Lower lobe of right lung (tissue), 2 donors: Measurements from ENCODE around the gene CTTNBP2NL. TPM values are rescaled to one million over a fixed set of nuclear protein-coding genes. Genes with fewer than 3 reads are reported as not detected.
"Not testable (repeated sequence)": the region's sequence is repeated elsewhere in the genome, so short reads cannot be mapped to it uniquely, and the experiment has no call there.

Source experiments
- ATAC-seq, 2 donors: fragments of 200-7000 bp; cut with Tn5 transposase; one replicate each; pipeline ENCODE4 v1.9.1; 2020 to 2022; ENCODE audit warnings: mild to moderate bottlenecking in 2 of 2, moderate library complexity in 2 of 2
- DNase-seq: peaks from one replicate; pipeline ENCODE4 v3.0.0-alpha.2; 2020
- H3K27ac ChIP-seq: fragments of 200-600 bp; one replicate; pipeline ENCODE4 v1.8.0; 2022
- H3K27me3 ChIP-seq: fragments of 200-600 bp; one replicate; pipeline ENCODE4 v1.8.0; 2022; ENCODE audit warnings: low read depth
- H3K36me3 ChIP-seq: fragments of 200-600 bp; one replicate; pipeline ENCODE4 v1.8.0; 2022; ENCODE audit warnings: mild to moderate bottlenecking
- H3K4me1 ChIP-seq: fragments of 200-600 bp; one replicate; pipeline ENCODE4 v1.8.0; 2022
- H3K4me3 ChIP-seq: fragments of 200-600 bp; one replicate; pipeline ENCODE4 v1.8.0; 2022; ENCODE audit warnings: mild to moderate bottlenecking
- H3K9me3 ChIP-seq: fragments of 200-600 bp; one replicate; pipeline ENCODE4 v1.8.0; 2022
- intact Hi-C: fragments of 100-400 bp; cut with DNase I; formaldehyde crosslinking; loops from one replicate; pipeline ENCODE4 v1.11.0; 2022
- total RNA-seq: library from RNA; stranded (reverse); fragmentation: NEBNext Ultra II Directional; extraction: Animal tissue kit (Norgen Biotek cat#: 25700); gene quantifications from one replicate; pipeline ENCODE4 v1.2.1, GENCODE V29; 2021
- TF ChIP-seq, protein P1 (sequence below): fragments of 200-600 bp; IDR thresholded peaks from one replicate; pipeline ENCODE4 v1.8.0; 2022; ENCODE audit warnings: antibody characterized with exemption, mild to moderate bottlenecking
- donor health status: DM: no; HTN: yes; CAD: no; lungs with severe emphysema.

Gene CTTNBP2NL
- total RNA-seq, 1 donor from 2014 or later, result 56.3 TPM

DNA sequence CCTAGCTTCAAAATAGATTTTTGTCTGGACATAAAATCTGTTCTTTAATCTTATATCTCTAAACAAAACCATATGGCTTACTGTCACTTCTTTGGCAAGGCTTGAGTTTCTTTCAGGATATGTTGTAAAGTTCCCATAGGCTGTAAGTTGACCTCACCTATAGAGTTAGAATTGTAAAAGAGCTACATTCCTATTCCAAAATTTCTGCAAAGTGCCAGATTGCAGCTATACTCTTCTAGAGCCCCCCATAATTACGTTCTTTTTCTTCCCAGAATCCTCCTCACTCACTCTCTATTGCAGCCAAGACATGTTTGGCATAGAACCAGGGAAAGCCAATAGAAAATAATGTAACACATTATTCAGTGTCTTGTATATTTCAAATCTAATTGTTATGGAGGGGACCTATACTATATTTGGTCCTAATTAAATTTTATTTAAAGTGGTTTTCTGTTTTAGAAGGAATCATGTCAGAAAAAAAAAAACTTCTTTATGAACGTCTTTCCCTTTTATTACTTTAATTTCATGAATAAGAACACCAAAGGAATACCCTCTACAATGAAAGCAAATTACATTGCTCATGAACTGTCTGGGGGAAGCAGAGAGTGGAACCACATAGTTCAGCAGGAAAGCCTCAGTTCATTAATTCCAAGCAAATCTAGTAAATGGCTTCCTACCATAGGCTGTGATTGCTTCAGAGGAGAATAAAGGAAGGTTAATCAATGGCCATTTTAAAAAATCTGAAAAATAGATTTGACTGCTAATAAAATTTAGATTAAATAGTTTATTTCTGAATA, 22.3 kb downstream of the CTTNBP2NL start:
- Histone ChIP-seq H3K27me3 (no peaks in the 10 kb centered on the region), H3K27ac (no peak overlapping the region), H3K36me3 (peaks cover 45% of the 10 kb centered on the region), H3K4me1 (no peaks in the 10 kb centered on the region), H3K4me3 (no peak overlapping the region), H3K9me3 (no peaks in the 10 kb centered on the region)
- DNase-seq (no peak), ATAC-seq (no peak)
- intact Hi-C loops, result no loop called here
- TF ChIP-seq, protein P1, sequence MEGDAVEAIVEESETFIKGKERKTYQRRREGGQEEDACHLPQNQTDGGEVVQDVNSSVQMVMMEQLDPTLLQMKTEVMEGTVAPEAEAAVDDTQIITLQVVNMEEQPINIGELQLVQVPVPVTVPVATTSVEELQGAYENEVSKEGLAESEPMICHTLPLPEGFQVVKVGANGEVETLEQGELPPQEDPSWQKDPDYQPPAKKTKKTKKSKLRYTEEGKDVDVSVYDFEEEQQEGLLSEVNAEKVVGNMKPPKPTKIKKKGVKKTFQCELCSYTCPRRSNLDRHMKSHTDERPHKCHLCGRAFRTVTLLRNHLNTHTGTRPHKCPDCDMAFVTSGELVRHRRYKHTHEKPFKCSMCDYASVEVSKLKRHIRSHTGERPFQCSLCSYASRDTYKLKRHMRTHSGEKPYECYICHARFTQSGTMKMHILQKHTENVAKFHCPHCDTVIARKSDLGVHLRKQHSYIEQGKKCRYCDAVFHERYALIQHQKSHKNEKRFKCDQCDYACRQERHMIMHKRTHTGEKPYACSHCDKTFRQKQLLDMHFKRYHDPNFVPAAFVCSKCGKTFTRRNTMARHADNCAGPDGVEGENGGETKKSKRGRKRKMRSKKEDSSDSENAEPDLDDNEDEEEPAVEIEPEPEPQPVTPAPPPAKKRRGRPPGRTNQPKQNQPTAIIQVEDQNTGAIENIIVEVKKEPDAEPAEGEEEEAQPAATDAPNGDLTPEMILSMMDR, result no peak

- intact Hi-C loops, result no loop called here
Measured at GRCh38 chr1:112423207-112423606, 27.2 kb downstream of the CTTNBP2NL start.

DNA sequence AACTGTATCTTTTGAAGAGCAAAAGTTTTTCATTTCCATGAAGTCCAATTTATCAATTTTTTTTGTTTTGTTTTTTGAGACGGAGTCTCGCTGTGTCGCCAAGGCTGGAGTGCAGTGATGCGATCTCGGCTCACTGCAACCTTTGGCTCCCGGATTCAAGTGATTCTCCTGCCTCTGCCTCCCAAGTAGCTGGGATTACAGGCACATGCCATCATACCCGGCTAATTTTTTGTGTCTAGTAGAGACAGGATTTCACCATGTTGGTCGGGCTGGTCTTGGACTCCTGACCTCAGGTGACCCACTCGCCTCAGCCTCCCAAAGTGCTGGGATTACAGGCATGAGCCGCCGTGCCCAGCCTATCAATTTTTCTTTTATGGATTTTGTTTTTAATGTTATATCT, 27.7 kb downstream of the CTTNBP2NL start:
- H3K27ac ChIP-seq, H3K4me3 ChIP-seq, DNase-seq, intact Hi-C loops, ATAC-seq, H3K9me3 ChIP-seq, H3K4me1 ChIP-seq, H3K27me3 ChIP-seq: not testable (repeated sequence)
- peaks cover 15% of the 10 kb centered on the region for H3K36me3 ChIP-seq

More at GRCh38 chr1:112423207-112423606, 27.2 kb downstream of the CTTNBP2NL start:
- no peaks in the 10 kb centered on the region for H3K27me3 ChIP-seq
- no peak overlapping the region for H3K4me3 ChIP-seq
- H3K36me3 ChIP-seq, result peaks cover 15% of the 10 kb centered on the region
- ATAC-seq (no peak), DNase-seq (no peak)
- TF ChIP-seq, protein P1, result no peak
- no peaks in the 10 kb centered on the region for H3K9me3 ChIP-seq
- H3K27ac ChIP-seq, result no peak overlapping the region
- no peaks in the 10 kb centered on the region for H3K4me1 ChIP-seq

- Histone ChIP-seq H3K27me3 (no peaks in the 10 kb centered on the region), H3K4me1 (peaks cover 41% of the 10 kb centered on the region), H3K27ac (peak overlapping the region; percentile 32), H3K36me3 (peaks cover 5% of the 10 kb centered on the region), H3K9me3 (no peaks in the 10 kb centered on the region), H3K4me3 (no peak overlapping the region)
- no peak for DNase-seq
- TF ChIP-seq, protein P1, result no peak
- intact Hi-C loops, result no loop called here
- peak in 1 of 2 donors; percentile 44 for ATAC-seq
Measured at GRCh38 chr1:112429749-112430148, 33.7 kb downstream of the CTTNBP2NL start.

- Histone ChIP-seq H3K27ac (peak overlapping the region; percentile 32), H3K4me1 (peaks cover 47% of the 10 kb centered on the region), H3K27me3 (no peaks in the 10 kb centered on the region), H3K9me3 (no peaks in the 10 kb centered on the region), H3K4me3 (no peak overlapping the region), H3K36me3 (no peaks in the 10 kb centered on the region)
- ATAC-seq, result peak; percentile 35 to 57
- intact Hi-C loops, result no loop called here
- no peak for DNase-seq
- TF ChIP-seq, protein P1, result no peak
Measured at GRCh38 chr1:112431038-112431437, 35.0 kb downstream of the CTTNBP2NL start.

GRCh38 chr1:112435448-112435847, 39.4 kb downstream of the CTTNBP2NL start:
- no peak overlapping the region for H3K4me3 ChIP-seq
- ATAC-seq (peak in 1 of 2 donors; percentile 51), DNase-seq (no peak)
- TF ChIP-seq, protein P1, result no peak
- H3K9me3 ChIP-seq, result no peaks in the 10 kb centered on the region
- no peaks in the 10 kb centered on the region for H3K27me3 ChIP-seq
- no peaks in the 10 kb centered on the region for H3K36me3 ChIP-seq
- H3K4me1 ChIP-seq, result peaks cover 56% of the 10 kb centered on the region
- H3K27ac ChIP-seq, result peak overlapping the region; percentile 55
- intact Hi-C loops, result no loop called here
